Effector memory CD4-positive, alpha-beta T cell (primary cell): ENCODE results near the gene CAPN11.
"Not testable (repeated sequence)": the region's sequence is repeated elsewhere in the genome, so short reads cannot be mapped to it uniquely, and the experiment has no call there.

ENCODE experiments used
- DNase-seq, 3 donors: peaks; one replicate each; pipeline ENCODE4 v3.0.0-alpha.2; 2020
- H3K27ac ChIP-seq: 2 replicates; pipeline ENCODE4 v1.7.0; 2013; ENCODE audit warnings: mild to moderate bottlenecking, low read length, moderate library complexity; ENCODE audit not compliant: insufficient read depth, poor library complexity, severe bottlenecking
- H3K27me3 ChIP-seq: replicated peaks from 2 replicates; pipeline ENCODE4 v1.7.0; 2013; ENCODE audit warnings: mild to moderate bottlenecking, low read length; ENCODE audit not compliant: insufficient read depth, control insufficient read depth, poor library complexity, severe bottlenecking
- H3K36me3 ChIP-seq: 2 replicates; pipeline ENCODE4 v1.7.0; 2013; ENCODE audit warnings: mild to moderate bottlenecking, low read length, moderate library complexity; ENCODE audit not compliant: control insufficient read depth, insufficient read depth
- H3K4me1 ChIP-seq: 2 replicates; pipeline ENCODE4 v1.7.0; 2013; ENCODE audit warnings: low read length, mild to moderate bottlenecking; ENCODE audit not compliant: control insufficient read depth, insufficient read depth, poor library complexity, severe bottlenecking
- H3K4me3 ChIP-seq: 2 replicates; pipeline ENCODE4 v1.7.0; 2013; ENCODE audit warnings: low read length, low read depth, mild to moderate bottlenecking; ENCODE audit not compliant: insufficient read depth, poor library complexity, severe bottlenecking
- H3K9me3 ChIP-seq: 2 replicates; pipeline ENCODE4 v1.7.0; 2013; ENCODE audit warnings: mild to moderate bottlenecking, low read length, moderate library complexity; ENCODE audit not compliant: control insufficient read depth

The CAPN11 gene

GRCh38 chr6:44143731-44144130 is 14.9 kb upstream of the CAPN11 start:
- DNase-seq, result no peak
- H3K27me3 ChIP-seq, result no peaks in the 10 kb centered on the region
- peaks cover 24% of the 10 kb centered on the region for H3K36me3 ChIP-seq
- H3K4me1 ChIP-seq, result no peaks in the 10 kb centered on the region
- H3K4me3 ChIP-seq, result no peak overlapping the region
- no peaks in the 10 kb centered on the region for H3K9me3 ChIP-seq
- H3K27ac ChIP-seq, result no peak overlapping the region

- H3K9me3 ChIP-seq, H3K4me3 ChIP-seq, DNase-seq, H3K27ac ChIP-seq, H3K27me3 ChIP-seq, H3K4me1 ChIP-seq: not testable (repeated sequence)
- peaks cover 28% of the 10 kb centered on the region for H3K36me3 ChIP-seq
Measured at GRCh38 chr6:44144536-44144935, 14.1 kb upstream of the CAPN11 start.

- Histone ChIP-seq H3K27me3 (no peaks in the 10 kb centered on the region), H3K9me3 (no peaks in the 10 kb centered on the region), H3K4me3 (no peak overlapping the region), H3K4me1 (no peaks in the 10 kb centered on the region), H3K36me3 (peaks cover 20% of the 10 kb centered on the region), H3K27ac (no peak overlapping the region)
- DNase-seq, result no peak
Measured at GRCh38 chr6:44145839-44146238, 12.8 kb upstream of the CAPN11 start.

- H3K4me3 ChIP-seq, result no peak overlapping the region
- DNase-seq, result no peak
- H3K4me1 ChIP-seq, result no peaks in the 10 kb centered on the region
- H3K9me3 ChIP-seq, result no peaks in the 10 kb centered on the region
- no peak overlapping the region for H3K27ac ChIP-seq
- H3K27me3 ChIP-seq, result no peaks in the 10 kb centered on the region
- H3K36me3 ChIP-seq, result peaks cover 15% of the 10 kb centered on the region
Measured at GRCh38 chr6:44146685-44147084, 11.9 kb upstream of the CAPN11 start.

GRCh38 chr6:44147256-44147655 is 11.4 kb upstream of the CAPN11 start:
- Histone ChIP-seq H3K27ac (no peak overlapping the region), H3K9me3 (no peaks in the 10 kb centered on the region), H3K4me3 (no peak overlapping the region), H3K4me1 (no peaks in the 10 kb centered on the region), H3K27me3 (no peaks in the 10 kb centered on the region), H3K36me3 (peaks cover 15% of the 10 kb centered on the region)
- no peak for DNase-seq

GRCh38 chr6:44148306-44148705 is 10.3 kb upstream of the CAPN11 start:
- no peak overlapping the region for H3K4me3 ChIP-seq
- DNase-seq, result no peak
- no peak overlapping the region for H3K27ac ChIP-seq
- H3K4me1 ChIP-seq, result no peaks in the 10 kb centered on the region
- H3K9me3 ChIP-seq, result no peaks in the 10 kb centered on the region
- H3K27me3 ChIP-seq, result no peaks in the 10 kb centered on the region
- H3K36me3 ChIP-seq, result peaks cover 15% of the 10 kb centered on the region

- no peak for DNase-seq
- Histone ChIP-seq H3K4me3 (no peak overlapping the region), H3K27ac (no peak overlapping the region), H3K4me1 (no peaks in the 10 kb centered on the region), H3K36me3 (peaks cover 15% of the 10 kb centered on the region), H3K9me3 (no peaks in the 10 kb centered on the region), H3K27me3 (no peaks in the 10 kb centered on the region)
Measured at GRCh38 chr6:44149369-44150012, 9.1 kb upstream of the CAPN11 start.

GRCh38 chr6:44150317-44150917 is 8.2 kb upstream of the CAPN11 start:
- Histone ChIP-seq H3K4me1 (no peaks in the 10 kb centered on the region), H3K9me3 (no peaks in the 10 kb centered on the region), H3K36me3 (peaks cover 14% of the 10 kb centered on the region), H3K27me3 (no peaks in the 10 kb centered on the region), H3K4me3 (no peak overlapping the region), H3K27ac (no peak overlapping the region)
- no peak for DNase-seq

GRCh38 chr6:44151348-44152108 is 7.1 kb upstream of the CAPN11 start:
- no peaks in the 10 kb centered on the region for H3K27me3 ChIP-seq
- H3K27ac ChIP-seq, result no peak overlapping the region
- DNase-seq, result peak; percentile 58 to 67 (median 63)
- H3K36me3 ChIP-seq, result peaks cover 8% of the 10 kb centered on the region
- H3K9me3 ChIP-seq, result no peaks in the 10 kb centered on the region
- no peak overlapping the region for H3K4me3 ChIP-seq
- H3K4me1 ChIP-seq, result no peaks in the 10 kb centered on the region

- H3K36me3 ChIP-seq, result peaks cover 8% of the 10 kb centered on the region
Measured at GRCh38 chr6:44152109-44152461, 6.5 kb upstream of the CAPN11 start.

More at GRCh38 chr6:44152109-44152461, 6.5 kb upstream of the CAPN11 start:
- Histone ChIP-seq H3K27me3 (no peaks in the 10 kb centered on the region), H3K27ac (no peak overlapping the region), H3K9me3 (no peaks in the 10 kb centered on the region), H3K4me3 (no peak overlapping the region), H3K4me1 (no peaks in the 10 kb centered on the region)
- no peak for DNase-seq
